DMS79 treated with DMSO at 0.1 percent for 48 hours (cell line): ENCODE data around the gene RPTN.

Experiments used
- DNase-seq: peaks from one replicate; lab custom pipeline; 2025; lab: John Stamatoyannopoulos, UW

The RPTN gene

DNA sequence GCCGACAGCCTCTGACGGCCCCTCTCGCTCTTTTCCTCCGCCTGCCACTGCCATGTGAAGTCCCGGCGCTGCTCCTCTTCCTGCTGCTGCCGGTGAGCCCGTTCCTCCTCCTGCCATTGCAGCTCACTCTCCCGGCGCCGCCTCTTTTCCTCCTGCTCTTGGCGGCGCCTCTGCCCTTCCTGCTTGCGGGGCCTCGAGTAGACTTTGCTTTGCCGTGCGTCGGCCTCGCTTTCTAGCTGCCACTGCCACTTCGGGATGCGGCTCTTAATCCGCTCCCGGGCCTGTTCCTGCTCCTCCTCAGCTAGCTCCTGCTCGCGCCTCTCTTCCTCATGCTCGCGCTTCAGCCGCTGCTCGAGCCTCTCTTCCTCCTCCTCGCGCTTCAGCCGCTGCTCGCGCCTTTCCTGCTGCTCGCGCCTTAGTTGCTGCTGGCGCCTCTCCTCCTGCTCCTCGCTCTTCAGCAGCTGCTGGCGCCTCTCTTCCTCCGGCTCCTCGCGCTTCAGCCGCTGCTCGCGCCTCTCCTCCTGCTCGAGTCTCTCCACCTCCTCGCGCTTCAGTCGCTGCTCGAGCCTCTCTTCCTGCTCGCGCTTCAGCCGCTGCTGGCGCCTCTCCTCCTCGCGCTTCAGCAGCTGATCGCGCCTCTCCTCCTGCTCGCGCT is 48.0 kb downstream of the RPTN start:
- DNase-seq: peak; percentile 66

DNA sequence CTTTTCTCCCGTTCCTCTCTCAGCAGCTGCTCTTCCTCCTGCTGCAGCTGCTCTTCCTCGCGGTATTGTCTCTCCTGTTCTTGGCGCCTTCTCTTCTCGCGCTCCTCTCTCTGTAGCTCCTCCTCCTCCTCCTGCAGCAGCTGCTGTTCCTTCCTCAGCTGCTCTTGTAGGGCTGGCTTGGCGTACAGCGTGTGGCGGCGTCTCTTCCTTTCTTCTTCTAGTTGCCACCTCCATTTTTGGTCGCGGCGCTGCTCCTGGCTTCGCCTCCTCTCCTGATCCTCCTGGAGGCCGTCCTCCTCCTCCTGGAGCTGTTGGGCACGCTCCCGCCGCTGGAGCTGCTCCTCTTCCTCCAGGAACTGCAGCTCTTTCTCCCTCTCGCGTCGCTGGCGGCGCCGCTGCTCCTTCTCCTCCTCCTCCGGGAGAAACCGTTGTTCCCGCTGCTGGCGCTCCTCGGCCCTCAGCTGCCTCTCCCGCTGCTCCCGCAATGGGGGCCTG is 48.6 kb downstream of the RPTN start:
- no peak for DNase-seq

DNA sequence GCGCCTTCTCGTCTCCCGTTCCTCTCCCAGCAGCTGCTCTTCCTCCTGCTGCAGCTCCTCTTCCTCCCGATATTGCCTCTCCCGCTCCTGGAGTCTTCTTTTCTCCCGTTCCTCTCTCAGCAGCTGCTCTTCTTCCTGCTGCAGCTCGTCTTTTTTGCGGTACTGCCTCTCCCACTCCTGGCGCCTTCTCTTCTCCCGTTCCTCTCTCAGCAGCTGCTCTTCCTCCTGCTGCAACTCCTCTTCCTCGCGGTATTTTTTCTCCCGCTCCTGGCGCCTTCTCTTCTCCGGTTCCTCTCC is 49.1 kb downstream of the RPTN start:
- no peak for DNase-seq

DNA sequence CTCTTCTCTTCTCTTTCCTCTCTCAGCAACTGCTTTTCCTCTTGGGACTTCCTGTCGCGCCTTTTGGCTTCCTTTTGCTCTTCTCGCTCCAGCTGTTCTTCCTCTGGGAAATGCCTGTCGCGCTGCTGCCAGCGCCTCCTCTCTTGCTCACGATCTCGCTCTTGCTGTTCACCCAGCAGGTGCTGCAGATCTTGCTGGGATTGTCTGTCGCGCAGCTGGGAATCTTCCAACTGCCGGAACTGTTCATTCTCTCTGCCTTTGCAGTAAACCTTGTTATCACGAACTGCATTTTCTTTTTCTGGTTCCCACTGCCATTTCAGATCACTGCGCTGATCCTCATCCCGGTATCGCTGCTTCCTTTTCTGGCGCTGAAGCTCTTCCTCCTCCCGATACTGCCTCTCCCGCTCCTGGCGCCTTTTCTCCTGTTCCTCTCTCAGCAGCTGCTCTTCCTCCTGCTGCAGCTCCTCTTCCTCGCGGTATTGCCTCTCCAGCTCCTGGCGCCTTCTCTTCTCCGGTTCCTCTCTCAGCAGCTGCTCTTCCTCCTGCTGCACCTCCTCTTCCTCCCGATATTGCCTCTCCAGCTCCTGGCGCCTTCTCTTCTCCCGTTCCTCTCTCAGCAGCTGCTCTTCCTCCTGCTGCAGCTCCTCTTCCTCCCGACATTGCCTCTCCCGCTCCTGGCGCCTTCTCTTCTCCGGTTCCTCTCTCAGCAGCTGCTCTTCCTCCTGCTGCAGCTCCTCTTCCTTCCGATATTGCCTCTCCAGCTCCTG is 49.6 kb downstream of the RPTN start:
- no peak for DNase-seq

DNA sequence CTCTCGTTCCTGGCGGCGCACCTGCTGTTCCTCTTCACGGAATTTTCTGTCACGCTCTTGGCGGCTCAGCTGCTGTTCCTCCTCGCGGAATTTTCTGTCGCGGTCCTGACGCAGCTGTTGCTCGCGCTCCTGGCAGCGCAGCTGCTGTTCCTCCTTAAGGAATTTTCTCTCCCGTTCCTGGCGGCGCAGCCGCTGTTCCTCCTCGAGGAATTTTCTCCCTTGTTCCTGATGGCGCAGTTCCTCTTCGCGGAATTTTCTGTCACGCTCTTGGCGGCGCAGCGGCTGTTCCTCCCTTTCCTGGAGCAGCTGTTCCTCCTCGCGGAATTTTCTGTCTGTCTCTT is 50.2 kb downstream of the RPTN start:
- no peak for DNase-seq

DNA sequence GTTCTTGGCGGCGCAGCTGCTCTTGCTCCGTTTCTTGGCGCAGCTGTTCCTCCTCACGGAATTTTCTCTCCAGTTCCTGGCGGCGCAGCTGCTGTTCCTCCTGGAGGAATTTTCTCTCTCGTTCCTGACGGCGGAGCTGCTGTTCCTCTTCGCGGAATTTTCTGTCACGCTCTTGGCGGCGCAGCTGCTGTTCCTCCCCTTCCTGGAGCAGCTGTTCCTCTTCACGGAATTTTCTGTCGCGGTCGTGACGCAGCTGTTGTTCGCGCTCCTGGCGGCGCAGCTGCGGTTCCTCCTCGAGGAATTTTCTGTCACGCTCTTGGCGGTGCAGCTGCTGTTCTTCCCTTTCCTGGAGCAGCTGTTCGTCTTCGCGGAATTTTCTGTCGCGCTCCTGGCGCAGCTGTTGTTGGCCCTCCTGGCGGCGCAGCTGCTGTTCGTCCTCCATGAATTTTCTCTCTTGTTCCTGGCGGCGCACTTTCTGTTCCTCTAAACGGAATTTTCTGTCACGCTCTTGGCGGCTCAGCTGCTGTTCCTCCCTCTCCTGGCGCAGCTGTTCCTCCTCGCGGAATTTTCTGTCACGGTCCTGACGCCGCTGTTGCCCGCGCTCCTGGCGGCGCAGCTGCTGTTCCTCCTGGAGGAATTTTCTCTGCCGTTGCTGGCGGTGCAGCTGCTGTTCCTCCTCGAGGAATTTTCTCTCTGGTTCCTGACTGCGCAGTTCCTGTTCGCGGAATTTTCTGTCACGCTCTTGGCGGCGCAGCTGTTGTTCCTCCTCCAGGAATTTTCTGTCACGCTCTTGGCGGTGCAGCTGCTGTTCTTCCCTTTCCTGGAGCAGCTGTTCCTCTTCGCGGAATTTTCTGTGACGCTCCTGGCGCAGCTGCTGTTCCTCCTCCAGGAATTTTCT is 50.8 kb downstream of the RPTN start:
- no peak for DNase-seq

DNA sequence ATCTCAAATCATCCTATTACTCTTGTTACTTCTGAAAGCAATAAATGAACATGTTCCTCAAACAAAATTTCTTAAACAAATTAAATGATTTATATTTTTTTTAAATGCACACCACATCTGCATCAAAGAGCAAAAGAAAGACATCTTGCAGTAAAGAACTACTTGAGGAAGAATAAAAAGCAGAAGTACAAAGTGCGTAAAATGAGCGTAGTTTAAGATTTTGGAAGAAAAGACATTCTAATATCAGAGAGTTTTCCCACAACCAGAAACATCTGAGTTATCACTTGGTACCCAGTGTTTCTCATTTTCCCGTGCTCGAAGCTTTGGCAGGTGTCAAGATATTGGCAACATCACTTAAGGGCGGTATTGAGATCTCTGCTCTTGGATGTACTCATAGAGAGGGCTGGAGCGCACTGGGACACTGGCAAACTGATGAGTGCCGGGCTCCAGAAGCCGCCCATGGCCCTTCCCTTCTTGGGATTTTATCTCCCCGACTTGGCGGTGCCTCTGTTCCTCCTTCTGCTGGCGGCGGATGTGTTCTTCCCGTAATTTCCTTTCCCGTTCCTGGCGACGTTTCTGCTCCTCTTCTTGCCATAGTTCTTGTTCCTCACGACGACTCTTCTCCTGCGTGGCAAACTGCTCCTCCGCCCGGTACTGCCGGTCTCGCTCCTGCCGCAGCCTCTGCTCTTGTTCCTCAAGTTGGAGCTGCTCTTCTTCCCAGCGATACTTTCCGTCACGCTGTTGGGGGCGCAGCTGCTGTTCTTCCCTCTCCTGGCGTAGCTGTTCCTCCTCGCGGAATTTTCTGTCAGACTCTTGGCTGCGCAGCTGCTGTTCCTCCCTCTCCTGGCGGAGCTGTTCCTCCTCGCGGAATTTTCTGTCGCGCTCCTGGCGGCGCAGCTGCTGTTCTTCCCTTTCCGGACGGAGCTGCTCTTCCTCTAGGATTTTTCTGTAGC is 51.7 kb downstream of the RPTN start:
- DNase-seq: no peak

DNA sequence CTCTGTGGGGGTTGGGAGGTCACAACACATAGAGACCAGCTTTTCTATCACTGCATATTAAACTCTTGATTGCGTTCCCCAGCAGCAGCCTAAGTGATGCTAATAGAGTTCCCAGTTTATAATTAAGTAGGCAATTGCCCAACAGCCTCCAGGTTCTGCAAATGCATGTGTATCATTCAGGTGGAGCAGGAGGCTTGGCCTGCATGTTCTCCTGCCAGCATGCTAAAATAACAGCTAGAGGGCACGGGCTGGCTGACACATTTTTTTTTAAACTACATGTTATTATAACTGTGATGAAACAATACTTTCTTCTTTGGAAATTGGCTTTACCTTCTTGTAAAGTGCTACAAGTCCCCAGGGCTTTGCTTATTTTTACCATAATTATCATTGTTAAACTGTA is 54.2 kb downstream of the RPTN start:
- no peak for DNase-seq
